GM08714 (cell line): ENCODE measurements around the gene HNRNPA0.

Experiments
- H3K4me3 ChIP-seq: fragments of 200-500 bp; sonication (Bioruptor generic); 2 replicates; pipeline ENCODE4 v1.5.1; 2014; ENCODE audit warnings: mild to moderate bottlenecking, low read length, inconsistent platforms
- ZNF274 ChIP-seq: IDR thresholded peaks from 2 replicates; pipeline ENCODE4 v1.6.1; 2012; ENCODE audit warnings: mild to moderate bottlenecking, low read depth, low read length

The HNRNPA0 gene

GRCh38 chr5:137761566-137761965 is 7.4 kb upstream of the HNRNPA0 start:
- no peak overlapping the region for H3K4me3 ChIP-seq
- no peak for TF ChIP-seq ZNF274

- H3K4me3 ChIP-seq: no peak overlapping the region
- TF ChIP-seq ZNF274: no peak
Measured at GRCh38 chr5:137760719-137761516, 6.8 kb upstream of the HNRNPA0 start.

GRCh38 chr5:137760294-137760693 is 6.1 kb upstream of the HNRNPA0 start:
- no peak for TF ChIP-seq ZNF274
- H3K4me3 ChIP-seq: no peak overlapping the region

- TF ChIP-seq ZNF274: no peak
- H3K4me3 ChIP-seq: no peak overlapping the region
Measured at GRCh38 chr5:137758715-137759306, 4.6 kb upstream of the HNRNPA0 start.

GRCh38 chr5:137758121-137758520 is 4.0 kb upstream of the HNRNPA0 start:
- TF ChIP-seq ZNF274: no peak
- H3K4me3 ChIP-seq: no peak overlapping the region

- no peak for TF ChIP-seq ZNF274
- H3K4me3 ChIP-seq: no peak overlapping the region
Measured at GRCh38 chr5:137757634-137758033, 3.5 kb upstream of the HNRNPA0 start.

GRCh38 chr5:137754961-137755762 is 999 bp upstream of the HNRNPA0 start:
- TF ChIP-seq ZNF274: no peak

GRCh38 chr5:137753691-137754187 is 424 bp downstream of the HNRNPA0 start:
- no peak for TF ChIP-seq ZNF274
- H3K4me3 ChIP-seq: peak overlapping the region; percentile 81

More at GRCh38 chr5:137754961-137755762, 999 bp upstream of the HNRNPA0 start:
- H3K4me3 ChIP-seq: peak overlapping the region; percentile 81; the same call in 1 of the 2 replicates

GRCh38 chr5:137752905-137753690 is 1.1 kb downstream of the HNRNPA0 start:
- TF ChIP-seq ZNF274: no peak
- peak overlapping the region; percentile 81 for H3K4me3 ChIP-seq

GRCh38 chr5:137751869-137752491 is 2.2 kb downstream of the HNRNPA0 start:
- peak overlapping the region; percentile 81; the same call in 1 of the 2 replicates for H3K4me3 ChIP-seq
- no peak for TF ChIP-seq ZNF274

GRCh38 chr5:137750436-137750835 is 3.7 kb downstream of the HNRNPA0 start:
- no peak for TF ChIP-seq ZNF274
- H3K4me3 ChIP-seq: no peak overlapping the region

- no peak overlapping the region for H3K4me3 ChIP-seq
- TF ChIP-seq ZNF274: no peak
Measured at GRCh38 chr5:137747848-137748247, 6.3 kb downstream of the HNRNPA0 start.

GRCh38 chr5:137743031-137743640 is 11.0 kb downstream of the HNRNPA0 start:
- no peak overlapping the region for H3K4me3 ChIP-seq
- no peak for TF ChIP-seq ZNF274
